ENCODE results near the gene ADPRH.

DNA sequence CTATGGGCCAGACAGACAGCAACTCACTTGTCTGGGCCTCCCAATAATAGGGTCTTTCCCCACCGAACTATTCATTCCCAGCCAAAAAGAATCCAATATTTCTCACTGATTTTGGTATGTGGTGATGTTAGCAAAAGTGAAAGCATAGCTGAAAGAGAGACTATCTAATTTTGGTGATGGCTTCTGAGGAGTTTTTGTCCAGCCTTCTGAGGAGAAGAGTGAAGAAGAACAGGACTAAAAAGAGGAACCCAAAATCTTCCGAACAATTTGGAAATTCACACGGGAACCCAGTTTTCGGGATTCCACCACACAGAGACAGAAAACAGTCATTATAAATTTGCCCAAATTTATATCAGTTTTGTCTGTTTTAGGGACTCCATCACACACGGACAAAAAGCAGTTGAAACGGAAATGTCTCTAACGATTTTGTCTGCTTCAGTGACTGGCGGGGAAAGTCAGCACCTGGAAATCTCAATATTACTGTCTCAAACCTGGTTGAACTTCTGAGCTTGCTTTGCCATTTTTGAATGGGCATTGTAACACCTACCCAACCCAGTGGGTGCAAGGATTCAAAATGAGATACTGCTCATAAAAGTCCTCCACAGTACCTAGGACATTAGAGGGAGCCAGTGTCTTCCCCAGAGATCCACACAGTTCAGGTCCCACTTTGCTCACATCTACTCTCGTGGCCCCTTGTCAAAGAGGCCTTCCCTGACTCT, 28.9 kb upstream of the ADPRH start:
- TF ChIP-seq, protein P1, sequence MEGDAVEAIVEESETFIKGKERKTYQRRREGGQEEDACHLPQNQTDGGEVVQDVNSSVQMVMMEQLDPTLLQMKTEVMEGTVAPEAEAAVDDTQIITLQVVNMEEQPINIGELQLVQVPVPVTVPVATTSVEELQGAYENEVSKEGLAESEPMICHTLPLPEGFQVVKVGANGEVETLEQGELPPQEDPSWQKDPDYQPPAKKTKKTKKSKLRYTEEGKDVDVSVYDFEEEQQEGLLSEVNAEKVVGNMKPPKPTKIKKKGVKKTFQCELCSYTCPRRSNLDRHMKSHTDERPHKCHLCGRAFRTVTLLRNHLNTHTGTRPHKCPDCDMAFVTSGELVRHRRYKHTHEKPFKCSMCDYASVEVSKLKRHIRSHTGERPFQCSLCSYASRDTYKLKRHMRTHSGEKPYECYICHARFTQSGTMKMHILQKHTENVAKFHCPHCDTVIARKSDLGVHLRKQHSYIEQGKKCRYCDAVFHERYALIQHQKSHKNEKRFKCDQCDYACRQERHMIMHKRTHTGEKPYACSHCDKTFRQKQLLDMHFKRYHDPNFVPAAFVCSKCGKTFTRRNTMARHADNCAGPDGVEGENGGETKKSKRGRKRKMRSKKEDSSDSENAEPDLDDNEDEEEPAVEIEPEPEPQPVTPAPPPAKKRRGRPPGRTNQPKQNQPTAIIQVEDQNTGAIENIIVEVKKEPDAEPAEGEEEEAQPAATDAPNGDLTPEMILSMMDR (IDR thresholded peaks at IDR 0.05): no peak
- no peak for TF ChIP-seq POLR2A (IDR thresholded peaks at IDR 0.05)

Data from body of pancreas (tissue), 4 donors.